ENCODE results near the gene SPINT3. TPM values are rescaled to one million over a fixed set of nuclear protein-coding genes. Genes with fewer than 3 reads are reported as not detected.

The SPINT3 gene
- total RNA-seq, 2 donors from 2014 or later = not detected

DNA sequence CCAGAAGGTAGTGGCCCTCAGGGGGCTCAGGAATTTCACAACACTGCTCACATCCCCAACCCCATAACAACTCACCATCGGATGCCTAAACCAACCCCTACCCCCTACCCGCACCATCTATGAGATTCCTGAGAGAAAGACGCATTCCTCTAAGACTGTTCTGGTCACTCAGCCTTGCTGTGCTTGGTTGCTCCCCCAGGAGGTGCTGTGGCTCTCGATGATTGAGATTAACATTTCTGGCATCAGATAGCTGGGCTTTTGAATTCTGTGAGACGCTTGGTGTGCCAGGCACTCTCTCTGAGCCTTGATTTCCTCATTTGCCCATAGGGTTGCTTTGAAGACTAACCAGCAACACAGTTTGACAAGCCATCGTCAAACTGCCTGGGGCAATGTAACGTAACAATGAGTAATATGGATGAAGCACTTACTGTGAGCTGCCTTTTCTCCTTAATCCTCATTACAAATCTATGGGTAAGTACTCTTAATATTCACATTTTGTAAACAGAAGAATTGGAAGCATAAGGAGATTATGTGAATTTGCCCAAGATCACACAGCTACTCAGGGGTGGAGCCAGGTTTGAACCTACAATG lies 22.9 kb upstream of the SPINT3 start:
- Histone ChIP-seq H3K4me3 (no peak overlapping the region), H3K27ac (no peak overlapping the region), H3K9me3 (no peaks in the 10 kb centered on the region), H3K27me3 (no peaks in the 10 kb centered on the region), H3K4me1 (no peaks in the 10 kb centered on the region), H3K36me3 (no peaks in the 10 kb centered on the region)
- DNase-seq (ENCODE audit: low spot score) = no peak
- TF ChIP-seq, protein P1, sequence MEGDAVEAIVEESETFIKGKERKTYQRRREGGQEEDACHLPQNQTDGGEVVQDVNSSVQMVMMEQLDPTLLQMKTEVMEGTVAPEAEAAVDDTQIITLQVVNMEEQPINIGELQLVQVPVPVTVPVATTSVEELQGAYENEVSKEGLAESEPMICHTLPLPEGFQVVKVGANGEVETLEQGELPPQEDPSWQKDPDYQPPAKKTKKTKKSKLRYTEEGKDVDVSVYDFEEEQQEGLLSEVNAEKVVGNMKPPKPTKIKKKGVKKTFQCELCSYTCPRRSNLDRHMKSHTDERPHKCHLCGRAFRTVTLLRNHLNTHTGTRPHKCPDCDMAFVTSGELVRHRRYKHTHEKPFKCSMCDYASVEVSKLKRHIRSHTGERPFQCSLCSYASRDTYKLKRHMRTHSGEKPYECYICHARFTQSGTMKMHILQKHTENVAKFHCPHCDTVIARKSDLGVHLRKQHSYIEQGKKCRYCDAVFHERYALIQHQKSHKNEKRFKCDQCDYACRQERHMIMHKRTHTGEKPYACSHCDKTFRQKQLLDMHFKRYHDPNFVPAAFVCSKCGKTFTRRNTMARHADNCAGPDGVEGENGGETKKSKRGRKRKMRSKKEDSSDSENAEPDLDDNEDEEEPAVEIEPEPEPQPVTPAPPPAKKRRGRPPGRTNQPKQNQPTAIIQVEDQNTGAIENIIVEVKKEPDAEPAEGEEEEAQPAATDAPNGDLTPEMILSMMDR (IDR thresholded peaks at IDR 0.05) = no peak

DNA sequence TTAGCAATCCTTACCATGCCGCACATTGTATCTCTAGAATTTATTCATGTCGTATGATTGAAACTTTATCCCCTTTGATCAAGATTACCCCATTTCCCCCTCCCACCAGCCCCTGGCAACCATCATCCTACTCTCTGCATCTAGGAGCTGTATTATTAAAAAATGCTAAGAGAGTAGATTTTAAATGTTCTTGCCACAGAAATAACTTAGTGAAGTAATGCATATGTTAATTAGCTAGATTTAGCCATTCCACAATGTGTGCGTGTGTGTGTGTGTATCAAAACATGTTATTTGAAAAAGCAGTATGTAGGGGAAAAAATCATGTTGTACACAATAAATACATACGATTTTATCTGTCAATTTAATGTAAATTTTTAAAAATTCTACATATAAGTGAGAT lies 11.9 kb upstream of the SPINT3 start:
- H3K4me1 ChIP-seq = no peaks in the 10 kb centered on the region
- H3K27me3 ChIP-seq = no peaks in the 10 kb centered on the region
- H3K27ac ChIP-seq = no peak overlapping the region
- no peaks in the 10 kb centered on the region for H3K36me3 ChIP-seq
- no peak for DNase-seq (ENCODE audit: low spot score)
- H3K9me3 ChIP-seq = no peaks in the 10 kb centered on the region
- TF ChIP-seq, protein P1 (IDR thresholded peaks at IDR 0.05) = no peak
- H3K4me3 ChIP-seq = no peak overlapping the region

DNA sequence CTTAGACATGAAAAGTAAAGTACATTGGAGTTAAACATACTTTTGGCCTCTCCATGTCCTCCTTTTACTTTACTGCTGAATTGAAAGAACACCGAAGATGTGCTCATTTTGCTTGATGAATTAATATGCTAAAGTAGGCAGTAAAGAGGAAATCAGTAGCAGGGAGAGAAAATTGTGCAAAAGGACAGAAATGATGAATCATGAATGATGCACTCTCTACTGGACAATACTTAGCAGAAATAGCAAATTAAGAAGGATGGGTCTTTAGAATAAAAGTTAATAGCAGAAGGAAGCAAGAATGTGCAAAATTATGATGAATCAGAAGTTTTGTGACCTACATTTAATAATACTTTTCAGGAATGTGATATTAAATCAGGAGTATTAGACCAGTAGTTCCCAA lies 8.4 kb upstream of the SPINT3 start:
- H3K9me3 ChIP-seq = no peaks in the 10 kb centered on the region
- H3K27me3 ChIP-seq = no peaks in the 10 kb centered on the region
- H3K36me3 ChIP-seq = no peaks in the 10 kb centered on the region
- TF ChIP-seq, protein P1 (IDR thresholded peaks at IDR 0.05) = no peak
- DNase-seq (ENCODE audit: low spot score) = no peak
- no peaks in the 10 kb centered on the region for H3K4me1 ChIP-seq
- H3K4me3 ChIP-seq = no peak overlapping the region
- no peak overlapping the region for H3K27ac ChIP-seq

DNA sequence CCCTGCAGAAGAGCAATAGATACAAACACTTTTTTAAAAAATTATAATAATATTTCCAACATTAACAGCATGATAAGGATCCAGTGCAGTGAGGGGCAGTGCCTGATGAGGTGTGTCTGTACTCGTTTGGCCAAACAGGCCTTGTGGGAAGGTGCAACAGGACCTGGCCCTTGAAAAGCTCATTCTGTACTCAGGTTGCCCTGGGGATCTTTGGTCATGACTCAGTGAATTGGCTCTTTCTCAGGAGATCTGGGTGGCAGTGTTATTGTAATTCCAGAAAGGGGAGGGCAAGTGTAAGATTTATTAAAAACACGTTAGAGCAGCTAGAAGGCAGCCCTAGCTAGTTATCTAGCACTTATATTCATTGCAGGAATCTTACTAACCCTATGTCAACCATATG lies 2.9 kb upstream of the SPINT3 start:
- no peak for DNase-seq (ENCODE audit: low spot score)
- H3K27ac ChIP-seq = no peak overlapping the region
- H3K36me3 ChIP-seq = no peaks in the 10 kb centered on the region
- H3K27me3 ChIP-seq = no peaks in the 10 kb centered on the region
- no peaks in the 10 kb centered on the region for H3K9me3 ChIP-seq
- no peak overlapping the region for H3K4me3 ChIP-seq
- no peaks in the 10 kb centered on the region for H3K4me1 ChIP-seq
- TF ChIP-seq, protein P1 (IDR thresholded peaks at IDR 0.05) = no peak

- no peak overlapping the region for H3K27ac ChIP-seq
These were observed 5.1 kb downstream of the SPINT3 start for GRCh38 chr20:45510242-45510862.

More at GRCh38 chr20:45510242-45510862, 5.1 kb downstream of the SPINT3 start:
- Histone ChIP-seq H3K4me3 (no peak overlapping the region), H3K4me1 (no peaks in the 10 kb centered on the region), H3K9me3 (no peaks in the 10 kb centered on the region), H3K27me3 (no peaks in the 10 kb centered on the region), H3K36me3 (no peaks in the 10 kb centered on the region)
- TF ChIP-seq, protein P1 (IDR thresholded peaks at IDR 0.05) = no peak
- DNase-seq (ENCODE audit: low spot score) = no peak
